Endothelial cell of umbilical vein (primary cell): ENCODE results near the gene ADARB2. TPM values are rescaled to one million over a fixed set of nuclear protein-coding genes. Genes with fewer than 3 reads are reported as not detected.
"Not testable (repeated sequence)": the region's sequence is repeated elsewhere in the genome, so short reads cannot be mapped to it uniquely, and the experiment has no call there.

ENCODE experiments used
- BruUV-seq: library from RNA; stranded (reverse); fragments of 400-500 nt; replicated peaks from 2 replicates; lab custom pipeline; 2021; lab: Mats Ljungman, UMichigan
- CTCF ChIA-PET: fragments of 300-600, 350-600 bp; sonication (Branson Sonifier 250); formaldehyde crosslinking; loops from one replicate; lab custom pipeline; 2021; ENCODE audit warnings: antibody characterized with exemption, inconsistent platforms; lab: Charles Lee
- POLR2A ChIA-PET: fragments of 300-600, 350-600 bp; sonication (Branson Sonifier 250); formaldehyde crosslinking; loops from one replicate; lab custom pipeline; 2021; ENCODE audit warnings: antibody characterized with exemption, inconsistent platforms; lab: Charles Lee
- DNase-seq: peaks from one replicate; pipeline ENCODE4 v3.0.0-alpha.2; 2011; ENCODE audit warnings: low read depth, low spot score
- FAIRE-seq: peaks from 2 replicates; lab custom pipeline; 2011; peaks lifted over from hg19 to GRCh38; lab: Jason Lieb, UNC
- H2AFZ ChIP-seq: 2 replicates; pipeline ENCODE4 v1.6.0; 2012; ENCODE audit warnings: low read depth, low read length, control low read depth, inconsistent platforms
- H3K27ac ChIP-seq: 2 replicates; pipeline ENCODE4 v1.5.1; 2011; ENCODE audit warnings: low read depth, mild to moderate bottlenecking, control low read depth, low read length, moderate library complexity; ENCODE audit not compliant: insufficient read depth
- H3K27me3 ChIP-seq, 2 experiments: 2 replicates each; pipeline versions ENCODE4 v1.6.0 to v1.6.1; 2011; ENCODE audit warnings: low read length in 2 of 2, mixed read lengths in 1 of 2; ENCODE audit not compliant: control insufficient read depth in 2 of 2, insufficient read depth in 2 of 2
- H3K36me3 ChIP-seq, 2 experiments: 2 replicates in 1 of 2; 3 replicates in 1 of 2; pipeline ENCODE4 v1.5.1; 2011; ENCODE audit warnings: low read length in 2 of 2, mild to moderate bottlenecking in 1 of 2, moderate library complexity in 1 of 2; ENCODE audit not compliant: control insufficient read depth in 2 of 2, insufficient read depth in 2 of 2; ENCODE audit errors: extremely low read depth in 1 of 2
- H3K4me1 ChIP-seq: 3 replicates; pipeline ENCODE4 v1.5.1; 2011; ENCODE audit warnings: mild to moderate bottlenecking, low read length; ENCODE audit not compliant: control insufficient read depth, insufficient read depth; ENCODE audit errors: extremely low read depth
- H3K4me2 ChIP-seq: 2 replicates; pipeline ENCODE4 v1.6.1; 2011; ENCODE audit warnings: low read length, control low read depth, mixed read lengths; ENCODE audit not compliant: insufficient read depth
- H3K4me3 ChIP-seq, 3 experiments: fragments of 200-600 bp in 1 of 3; sonication (generic), shearing (Covaris generic) in 1 of 3; replicated peaks in 1 of 3; 2 replicates each; pipeline ENCODE4 v1.5.1; 2011 to 2016; ENCODE audit warnings: control low read depth in 3 of 3, low read length in 3 of 3, mild to moderate bottlenecking in 2 of 3, inconsistent platforms in 1 of 3, low read depth in 1 of 3, moderate library complexity in 1 of 3; ENCODE audit not compliant: insufficient read depth in 1 of 3
- H3K79me2 ChIP-seq: 2 replicates; pipeline ENCODE4 v1.6.0; 2012; ENCODE audit warnings: low read length, inconsistent platforms; ENCODE audit not compliant: control insufficient read depth, insufficient read depth
- H3K9ac ChIP-seq: replicated peaks from 2 replicates; pipeline ENCODE3; 2011; ENCODE audit warnings: low read length, control low read depth; ENCODE audit not compliant: insufficient read depth; ENCODE audit errors: extremely low read depth
- H3K9me1 ChIP-seq: replicated peaks from 3 replicates; pipeline ENCODE4 v1.6.0; 2011; ENCODE audit warnings: mild to moderate bottlenecking, low read length; ENCODE audit not compliant: control insufficient read depth, insufficient read depth; ENCODE audit errors: extremely low read depth
- H3K9me3 ChIP-seq: replicated peaks from 2 replicates; pipeline ENCODE4 v1.5.1; 2012; ENCODE audit warnings: low read length, inconsistent platforms; ENCODE audit not compliant: control insufficient read depth, insufficient read depth
- H4K20me1 ChIP-seq: replicated peaks from 2 replicates; pipeline ENCODE3; 2011; ENCODE audit warnings: mild to moderate bottlenecking, low read length; ENCODE audit not compliant: control insufficient read depth, insufficient read depth; ENCODE audit errors: extremely low read depth
- CTCF ChIP-seq, 2 donors: IDR thresholded peaks; 1 replicate in 1 of 2; 2 replicates in 1 of 2; pipeline ENCODE4 v1.5.1; 2011; ENCODE audit warnings: low read length in 2 of 2, mild to moderate bottlenecking in 2 of 2, moderate library complexity in 2 of 2, control low read depth in 1 of 2, inconsistent platforms in 1 of 2, low read depth in 1 of 2; ENCODE audit not compliant: insufficient read depth in 1 of 2; ENCODE audit errors: extremely low read depth in 1 of 2
- EZH2 ChIP-seq: IDR thresholded peaks from 2 replicates; pipeline ENCODE4 v1.6.1; 2012; ENCODE audit warnings: borderline replicate concordance, low read depth, mild to moderate bottlenecking, moderate library complexity, low read length, inconsistent platforms; ENCODE audit not compliant: severe bottlenecking
- FOS ChIP-seq: IDR thresholded peaks from 2 replicates; pipeline ENCODE4 v1.6.1; 2011; ENCODE audit warnings: mild to moderate bottlenecking, low read length, moderate library complexity, borderline replicate concordance; ENCODE audit not compliant: insufficient read depth
- GATA2 ChIP-seq: IDR thresholded peaks from 2 replicates; pipeline ENCODE4 v1.7.0; 2011; ENCODE audit warnings: low read depth, mild to moderate bottlenecking, moderate library complexity, mixed read lengths, low read length; ENCODE audit not compliant: insufficient read length, insufficient read depth
- JUN ChIP-seq: IDR thresholded peaks from 2 replicates; pipeline ENCODE4 v1.6.1; 2011; ENCODE audit warnings: borderline replicate concordance, low read depth; ENCODE audit not compliant: insufficient read length, insufficient read depth
- MAX ChIP-seq: IDR thresholded peaks from 2 replicates; pipeline ENCODE4 v1.6.1; 2011; ENCODE audit not compliant: insufficient read depth, insufficient read length
- MYC ChIP-seq: IDR thresholded peaks from one replicate; pipeline ENCODE4 v1.6.1; 2011; ENCODE audit warnings: mild to moderate bottlenecking, low read depth, low read length
- POLR2A ChIP-seq: IDR thresholded peaks from 2 replicates; pipeline ENCODE4 v1.6.1; 2012; ENCODE audit warnings: low read depth, mild to moderate bottlenecking, control low read depth, low read length
- POLR2AphosphoS5 ChIP-seq: IDR thresholded peaks from 2 replicates; pipeline ENCODE4 v1.6.1; 2012; ENCODE audit warnings: low read depth, mild to moderate bottlenecking, control low read depth, low read length, moderate library complexity; ENCODE audit not compliant: insufficient read depth
- dilution Hi-C: fragments of 300-500 bp; cut with MboI; formaldehyde crosslinking; loops from one replicate; pipeline ENCODE4 v1.15.0; 2019; ENCODE audit warnings: low sequenced_read_pairs; ENCODE audit not compliant: extremely low pct_ligation_motif_present
- intact Hi-C: fragments of 100-400 bp; cut with micrococcal nuclease; formaldehyde crosslinking; loops from one replicate; pipeline ENCODE4 v1.10.0; 2022
- polyA plus RNA-seq, 4 experiments: library from polyadenylated mRNA; depleted of rRNA in 3 of 4; stranded (reverse) in 3 of 4; unstranded in 1 of 4; fragments of >200 nt; gene quantifications; 2 replicates each; pipeline versions ENCODE4 v1.2.1 to v1.2.3, GENCODE V29; 2011 to 2012; ENCODE audit warnings: missing spikeins in 1 of 4
- total RNA-seq: library from RNA; stranded (reverse); gene quantifications from 2 replicates; pipeline ENCODE4 v1.2.3, GENCODE V29; 2021

ADARB2 gene
- total and polyA plus RNA-seq, 2 donors (not counting 3 experiments of a cell fraction or from before 2014, with no cell fraction given): not detected

GRCh38 chr10:1249142-1249920 is 488.0 kb downstream of the ADARB2 start:
- Histone ChIP-seq H2AFZ (no peak overlapping the region), H3K9ac (no peak overlapping the region), H3K27ac (no peak overlapping the region), H3K27me3 (no peaks in the 10 kb centered on the region), H3K79me2 (no peaks in the 10 kb centered on the region), H3K4me3 (no peak overlapping the region), H3K4me2 (no peak overlapping the region), H3K4me1 (no peaks in the 10 kb centered on the region), H4K20me1 (no peaks in the 10 kb centered on the region), H3K9me1 (no peaks in the 10 kb centered on the region), H3K36me3 (no peaks in the 10 kb centered on the region), H3K9me3 (no peaks in the 10 kb centered on the region)
- no peak for FAIRE-seq
- CTCF ChIA-PET: no interaction called here
- POLR2A ChIA-PET: no interaction called here
- dilution Hi-C loops: no loop called here
- BruUV-seq: no TSS peak
- TF ChIP-seq MAX (no peak), JUN (no peak), EZH2 (no peak), MYC (no peak), POLR2A (no peak), FOS (no peak), CTCF (IDR thresholded peaks at IDR 0.05; ENCODE audit: extremely low read depth in 1 of 2, insufficient read depth in 1 of 2, low read depth in 1 of 2, low read length in 2 of 2) (no peak), GATA2 (no peak), POLR2AphosphoS5 (no peak)
- DNase-seq: no peak
- intact Hi-C loops: no loop called here

GRCh38 chr10:1248262-1248630 is 489.1 kb downstream of the ADARB2 start:
- H2AFZ ChIP-seq, CTCF ChIA-PET, intact Hi-C loops, H3K4me1 ChIP-seq, H3K27me3 ChIP-seq, H4K20me1 ChIP-seq, BruUV-seq, H3K27ac ChIP-seq, POLR2A ChIA-PET, H3K4me3 ChIP-seq, H3K9me1 ChIP-seq, dilution Hi-C loops, H3K79me2 ChIP-seq, FAIRE-seq, H3K36me3 ChIP-seq, H3K4me2 ChIP-seq, H3K9me3 ChIP-seq, H3K9ac ChIP-seq, DNase-seq: not testable (repeated sequence)
